SH-SY5Y (cell line): Measurements from ENCODE around the gene LRRK1.

Experiments
- GATA2 ChIP-seq: IDR thresholded peaks from 2 replicates; pipeline ENCODE4 v1.6.1; 2011; ENCODE audit warnings: mild to moderate bottlenecking, low read depth, low read length
- GATA3 ChIP-seq: IDR thresholded peaks from 2 replicates; pipeline ENCODE4 v1.6.1; 2011; ENCODE audit warnings: low read depth, mild to moderate bottlenecking, low read length, moderate library complexity

Gene LRRK1

DNA sequence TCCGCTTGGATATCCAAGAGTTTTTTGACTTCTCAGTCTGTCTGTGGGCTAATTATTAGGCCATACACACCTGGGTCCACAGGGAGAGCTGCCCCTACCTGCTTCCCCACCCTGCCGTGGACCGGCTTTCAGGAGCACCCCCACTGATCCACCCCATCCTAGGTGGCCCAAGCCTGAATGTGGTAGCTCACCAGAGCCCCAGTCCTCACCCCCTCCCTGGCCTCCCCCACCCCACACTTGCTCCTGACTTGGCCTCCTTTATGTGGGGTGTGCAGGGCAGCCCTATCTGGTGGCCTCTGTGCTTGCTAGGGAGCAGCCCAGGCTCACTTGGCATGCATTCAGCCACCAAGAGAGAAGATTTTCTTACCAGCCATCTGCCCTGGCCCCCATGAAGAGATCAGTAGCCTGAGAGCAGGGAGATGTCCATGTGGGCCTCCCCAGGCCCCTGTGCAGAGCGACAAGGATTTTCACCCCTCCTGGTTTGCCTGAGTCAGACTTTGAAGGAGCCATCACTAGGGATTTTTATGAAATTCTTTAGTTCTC, 11.2 kb downstream of the LRRK1 start:
- TF ChIP-seq GATA2 (no peak), GATA3 (no peak)

- TF ChIP-seq GATA2 (no peak), GATA3 (no peak)
Measured at GRCh38 chr15:100931143-100931890, 12.2 kb downstream of the LRRK1 start.

GRCh38 chr15:100932676-100933348, 13.7 kb downstream of the LRRK1 start:
- TF ChIP-seq GATA3 (no peak), GATA2 (no peak)

GRCh38 chr15:100934166-100934565, 15.0 kb downstream of the LRRK1 start:
- TF ChIP-seq GATA3 = no peak
- TF ChIP-seq GATA2 = no peak

GRCh38 chr15:100934726-100935125, 15.6 kb downstream of the LRRK1 start:
- TF ChIP-seq GATA3 (no peak), GATA2 (no peak)

GRCh38 chr15:100937171-100937570, 18.0 kb downstream of the LRRK1 start:
- TF ChIP-seq GATA2 (no peak), GATA3 (no peak)

DNA sequence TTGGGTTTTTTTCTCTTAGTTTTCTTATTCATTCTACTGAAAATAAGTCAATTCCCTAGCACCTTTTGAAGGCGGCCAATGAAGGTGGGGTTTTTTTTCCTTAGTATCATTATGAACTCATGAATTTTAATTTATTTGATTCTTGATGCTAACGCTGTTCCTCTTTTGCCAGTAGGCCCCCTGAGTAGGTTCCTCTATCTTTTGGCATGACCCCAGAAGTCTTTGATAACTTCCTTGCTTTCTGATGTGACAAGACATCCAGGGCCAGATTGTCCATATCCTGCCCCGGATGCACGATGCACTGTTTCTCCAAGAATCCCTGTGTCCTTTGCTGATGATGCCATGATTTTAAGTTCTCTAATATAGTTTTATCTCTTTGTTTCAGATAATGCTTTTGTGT, 20.6 kb downstream of the LRRK1 start:
- TF ChIP-seq GATA3 (no peak), GATA2 (no peak)

DNA sequence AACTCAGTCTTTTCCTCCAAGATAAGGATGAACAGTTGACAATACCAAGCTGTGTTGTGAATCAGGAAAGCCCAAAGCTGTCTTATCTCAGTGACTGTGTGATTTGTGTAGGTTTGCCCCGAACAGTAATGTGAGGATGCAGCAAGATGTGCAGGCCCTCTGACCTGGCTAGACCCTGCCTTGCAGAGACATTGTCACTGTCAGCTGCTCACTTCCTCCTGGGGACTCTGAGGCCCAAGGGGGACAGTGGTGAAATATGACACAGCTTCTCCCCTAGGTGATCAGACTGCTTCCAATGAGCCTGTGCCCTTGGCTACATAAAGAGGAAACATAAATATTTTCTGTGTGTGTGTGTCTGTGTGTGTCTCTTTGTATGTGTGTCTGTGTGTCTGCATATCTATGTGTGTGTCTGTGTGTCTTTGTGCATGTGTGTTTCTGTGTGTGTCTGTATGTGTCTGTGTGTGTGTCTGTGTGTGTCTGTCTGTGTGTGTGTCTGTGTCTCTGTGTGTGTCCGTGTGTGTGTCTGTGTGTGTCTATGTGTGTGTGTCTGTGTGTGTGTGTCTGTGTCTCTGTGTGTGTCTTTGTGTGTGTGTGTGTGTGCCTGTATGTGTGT, 21.7 kb downstream of the LRRK1 start:
- TF ChIP-seq GATA2 = no peak
- TF ChIP-seq GATA3 = no peak

DNA sequence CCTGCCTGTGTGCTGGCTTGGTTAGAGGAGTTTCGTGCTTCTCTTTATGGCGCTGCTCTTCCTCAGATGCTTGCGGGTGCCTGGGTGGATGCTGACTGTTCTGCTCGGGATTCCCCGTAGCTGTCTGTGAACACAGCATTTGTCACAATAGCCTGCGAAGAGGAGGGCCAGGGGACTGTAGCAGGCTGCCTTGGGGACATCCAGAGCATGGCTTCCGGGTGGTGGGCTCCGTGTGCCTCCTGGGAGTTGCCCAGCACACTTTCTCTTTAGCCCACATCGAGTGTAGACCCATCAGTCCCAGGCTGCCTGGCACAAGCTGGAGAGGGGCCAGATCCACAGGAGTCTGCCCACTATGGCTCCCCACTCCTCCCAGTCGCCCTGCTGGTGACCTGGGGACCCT, 22.4 kb downstream of the LRRK1 start:
- no peak for TF ChIP-seq GATA3
- no peak for TF ChIP-seq GATA2

DNA sequence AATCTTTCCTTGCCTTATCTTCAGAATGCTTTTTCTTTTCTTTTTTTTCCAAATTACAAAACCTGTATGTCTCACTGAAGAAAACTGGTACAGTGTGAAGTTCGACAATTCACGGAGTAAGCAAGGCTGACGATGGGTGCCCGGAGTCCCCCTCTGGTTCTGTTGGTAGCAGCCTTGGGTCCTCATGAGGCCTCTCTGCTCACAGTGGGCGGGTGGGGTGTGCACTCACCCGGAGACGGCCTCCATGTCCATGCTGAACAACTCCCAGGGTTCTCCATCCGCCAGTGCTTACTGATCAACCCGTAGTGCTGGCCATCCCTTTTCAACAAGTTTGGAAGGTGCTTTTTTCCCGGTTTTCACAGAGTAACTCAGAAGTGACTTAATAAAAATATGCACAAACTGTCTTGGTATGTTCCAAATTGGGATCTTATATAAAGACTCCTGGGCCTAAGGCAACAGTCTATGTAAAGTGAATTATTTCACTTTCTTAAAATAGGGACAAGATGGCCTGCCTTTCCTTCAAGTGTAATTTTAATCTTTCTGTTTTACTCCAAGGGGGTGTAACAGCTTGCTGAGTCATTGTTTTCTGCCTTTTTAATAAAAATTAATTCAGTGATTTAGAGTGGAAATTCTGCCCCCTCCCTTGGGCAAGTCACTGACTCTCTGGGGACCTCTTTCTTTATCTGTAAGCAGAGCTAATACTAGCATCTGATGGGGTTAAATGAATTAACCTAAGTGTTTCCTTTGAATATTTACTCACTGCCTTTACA, 23.7 kb downstream of the LRRK1 start:
- TF ChIP-seq GATA2 (no peak), GATA3 (no peak)

GRCh38 chr15:100944244-100944895, 25.2 kb downstream of the LRRK1 start:
- no peak for TF ChIP-seq GATA3
- TF ChIP-seq GATA2 = no peak

DNA sequence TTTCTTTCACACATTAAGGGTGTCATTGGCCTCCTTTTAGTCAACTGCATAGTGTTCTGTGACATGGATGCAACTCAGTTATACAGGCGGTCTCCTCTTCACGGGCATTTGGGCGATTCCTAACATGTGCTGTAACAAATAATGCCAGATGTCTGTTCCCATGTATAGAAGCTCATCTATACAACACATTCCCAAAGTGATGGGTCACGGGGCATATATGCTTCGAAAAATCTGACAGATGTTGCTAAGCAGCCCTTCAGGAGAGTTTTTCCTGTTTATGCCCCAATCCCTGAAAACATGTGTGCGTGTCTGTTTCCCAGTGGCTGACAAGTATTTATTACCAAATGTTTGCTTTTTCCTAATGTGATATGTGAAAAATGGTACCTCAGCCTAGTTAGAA, 25.8 kb downstream of the LRRK1 start:
- TF ChIP-seq GATA3 (no peak), GATA2 (no peak)

DNA sequence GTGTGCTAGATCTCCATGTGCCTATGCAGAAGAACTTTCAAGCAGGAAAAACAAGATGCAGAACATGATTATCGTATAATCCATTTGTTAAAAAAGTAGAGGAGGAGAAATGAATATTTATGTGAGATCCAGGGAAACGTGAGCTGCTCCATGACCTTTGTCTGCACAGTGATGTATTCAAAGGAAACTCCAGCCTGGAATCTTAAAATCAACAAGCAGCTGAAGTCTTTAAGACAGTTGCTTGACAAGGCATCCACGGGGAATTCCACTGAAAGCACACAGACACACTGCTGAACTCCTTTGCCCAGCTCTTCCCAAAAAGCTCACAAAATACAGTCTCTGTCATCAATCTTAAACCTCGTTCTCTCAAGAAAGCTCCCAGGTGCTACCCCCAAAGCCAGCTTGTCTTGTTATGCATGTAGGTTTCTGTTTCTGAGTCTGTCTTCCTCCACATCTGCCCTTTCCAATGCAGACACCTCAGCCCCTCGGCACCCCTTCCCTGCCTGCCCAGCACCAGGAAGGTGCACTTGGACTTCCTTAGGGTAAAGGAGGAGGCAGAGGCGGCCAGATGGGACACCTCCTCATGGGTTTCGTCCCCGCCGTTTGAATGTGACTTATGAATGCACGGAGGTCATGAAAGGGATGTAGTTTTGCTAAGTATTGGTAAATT, 28.7 kb downstream of the LRRK1 start:
- TF ChIP-seq GATA3 = no peak
- no peak for TF ChIP-seq GATA2

- no peak for TF ChIP-seq GATA2
- TF ChIP-seq GATA3 = no peak
Measured at GRCh38 chr15:100948430-100948762, 29.2 kb downstream of the LRRK1 start.
